ENCODE data around the gene ALOX5. TPM values are rescaled to one million over a fixed set of nuclear protein-coding genes. Genes with fewer than 3 reads are reported as not detected.
"Not testable (repeated sequence)": the region's sequence is repeated elsewhere in the genome, so short reads cannot be mapped to it uniquely, and the experiment has no call there.

The ALOX5 gene
- total and polyA plus RNA-seq, 2 donors: 25.7 to 52.5 TPM

DNA sequence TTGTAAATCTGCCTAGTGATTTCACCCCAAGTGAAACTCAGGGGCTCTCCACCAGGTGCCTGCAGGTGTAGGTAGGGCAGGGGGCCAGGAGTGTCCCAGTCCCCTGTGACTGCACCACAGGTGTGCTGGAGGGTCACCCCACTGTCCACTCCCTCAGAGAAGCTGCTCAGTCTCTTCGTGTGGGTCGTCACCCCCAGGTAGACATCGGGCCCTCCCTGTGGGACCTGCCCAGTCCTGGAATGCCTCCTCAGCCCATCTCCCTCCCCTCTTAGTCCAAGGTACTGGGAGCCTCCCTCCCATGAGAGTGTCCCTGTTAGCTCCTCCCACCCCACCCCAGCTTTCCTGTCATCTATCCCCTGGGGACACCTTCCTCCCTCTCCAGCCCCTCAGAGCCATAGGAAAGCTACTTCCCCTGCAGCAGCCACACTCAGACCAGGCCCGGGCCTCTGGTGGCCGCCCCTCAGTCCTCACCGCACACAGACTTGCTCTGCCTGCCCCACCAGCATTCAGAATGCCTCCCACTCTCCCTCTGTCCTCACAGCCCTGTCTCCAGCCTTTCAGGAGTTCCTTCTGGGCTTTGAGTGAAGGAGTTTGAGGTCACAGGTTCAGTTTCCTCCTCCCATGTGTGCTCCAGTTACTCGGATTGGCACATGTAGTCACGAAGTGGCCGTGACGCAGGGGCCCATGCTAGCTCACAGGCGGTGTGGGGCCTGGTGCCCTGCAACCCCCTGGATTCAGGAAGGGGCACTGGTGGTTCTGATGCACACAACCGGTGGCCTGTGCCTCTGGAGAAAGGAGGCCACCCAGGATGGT lies 5.1 kb downstream of the ALOX5 start:
- no peak overlapping the region for H3K4me3 ChIP-seq (ENCODE audit: low read depth, low read length)
- H3K36me3 ChIP-seq (ENCODE audit: insufficient read depth): peaks cover 2% of the 10 kb centered on the region
- no peak for DNase-seq (ENCODE audit: extremely low spot score)
- H3K27ac ChIP-seq (ENCODE audit: low read depth): no peak overlapping the region
- H3K4me1 ChIP-seq (ENCODE audit: insufficient read depth): peaks cover 3% of the 10 kb centered on the region
- WGBS: 72% methylated on average over 12 of the region's 12 CpGs

DNA sequence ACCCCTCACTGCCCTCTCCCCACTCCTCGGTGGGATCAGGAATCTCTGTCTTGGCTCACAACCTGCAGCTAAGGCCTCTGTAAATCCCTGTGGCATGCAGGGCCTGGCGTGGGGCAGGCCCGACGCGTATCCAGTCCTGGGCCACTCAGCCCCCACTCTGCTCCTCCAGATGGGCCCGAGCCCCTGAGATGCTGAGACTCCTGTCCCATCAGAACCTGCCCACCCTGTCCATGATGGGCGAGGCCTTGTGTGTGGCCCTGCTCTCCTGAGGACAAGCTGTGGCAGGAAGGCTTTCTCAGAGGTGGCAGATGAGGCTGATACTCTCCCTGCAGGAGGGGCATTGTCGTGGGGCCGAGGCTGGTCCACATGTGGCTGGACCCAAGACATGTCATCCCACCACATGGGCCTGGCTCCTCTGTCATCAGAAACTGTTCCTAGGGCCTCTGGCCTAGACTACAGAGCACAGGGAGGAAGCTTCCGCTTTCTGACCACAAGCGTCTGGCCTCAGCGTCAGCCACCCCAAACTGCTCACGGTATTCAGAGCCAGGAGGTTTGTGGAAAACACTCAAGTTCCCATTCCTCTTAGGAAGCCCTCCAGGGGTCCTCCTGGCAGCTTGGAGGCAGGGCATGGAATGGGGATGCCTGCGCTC lies 6.0 kb downstream of the ALOX5 start:
- H3K4me3 ChIP-seq (ENCODE audit: low read depth, low read length): no peak overlapping the region
- WGBS: 71% methylated on average over 14 of the region's 14 CpGs
- peaks cover 2% of the 10 kb centered on the region for H3K36me3 ChIP-seq (ENCODE audit: insufficient read depth)
- H3K4me1 ChIP-seq (ENCODE audit: insufficient read depth): no peaks in the 10 kb centered on the region
- DNase-seq (ENCODE audit: extremely low spot score): no peak
- no peak overlapping the region for H3K27ac ChIP-seq (ENCODE audit: low read depth)

DNA sequence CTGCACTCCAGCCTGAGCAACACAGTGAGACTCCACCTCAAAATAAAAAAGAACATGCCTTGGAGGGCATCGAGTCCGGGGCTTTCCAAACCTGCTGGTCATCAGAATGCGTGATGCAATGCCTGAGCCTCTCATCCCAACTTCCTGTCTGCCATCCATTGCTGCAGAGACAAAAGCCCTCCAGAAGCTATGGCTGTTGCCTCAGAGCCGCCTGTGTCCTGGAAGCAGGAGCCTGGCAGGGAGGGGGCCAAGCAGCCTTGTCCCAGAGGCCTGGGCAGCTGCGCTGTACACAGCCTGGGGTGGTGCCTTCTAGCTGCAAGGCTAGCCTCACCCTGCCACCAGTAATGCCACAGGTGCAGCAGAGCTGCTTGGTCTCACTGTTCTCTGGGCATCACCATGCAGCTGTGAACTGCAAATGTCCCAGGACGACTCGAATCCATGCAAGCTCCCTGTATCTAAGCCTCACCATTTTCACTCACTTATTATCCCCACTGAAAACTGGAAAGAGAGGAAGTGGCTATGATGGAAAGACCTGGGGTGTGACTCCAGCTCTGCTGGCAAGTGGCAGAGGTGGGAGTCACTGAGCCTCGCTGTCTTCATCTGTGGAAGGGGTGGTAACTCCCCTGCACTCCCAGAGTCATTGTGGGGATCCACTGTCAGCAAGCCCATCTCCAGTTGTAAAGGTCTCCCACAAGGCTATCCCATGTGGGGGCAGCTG lies 7.0 kb downstream of the ALOX5 start:
- WGBS: 75% methylated on average over 8 of the region's 8 CpGs
- DNase-seq (ENCODE audit: extremely low spot score): no peak

DNA sequence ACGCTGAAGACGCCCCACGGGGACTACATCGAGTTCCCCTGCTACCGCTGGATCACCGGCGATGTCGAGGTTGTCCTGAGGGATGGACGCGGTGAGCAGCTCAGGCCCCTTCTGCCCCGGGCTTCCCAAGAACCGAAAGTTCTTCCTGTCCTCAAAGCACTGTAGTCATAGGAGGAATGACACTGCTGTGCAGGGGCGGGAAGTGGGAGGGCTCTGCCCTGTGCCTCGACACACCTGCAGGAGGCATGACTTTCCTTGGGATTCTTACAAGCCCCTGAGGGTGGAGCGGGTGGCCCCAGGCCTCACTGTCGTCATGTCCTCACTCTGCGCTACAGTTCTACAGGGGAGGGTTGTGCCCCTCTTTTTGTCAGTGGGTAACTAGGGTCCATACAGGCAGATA lies 8.6 kb downstream of the ALOX5 start:
- no peak for DNase-seq (ENCODE audit: extremely low spot score)
- H3K27ac ChIP-seq (ENCODE audit: low read depth): no peak overlapping the region
- H3K36me3 ChIP-seq (ENCODE audit: insufficient read depth): peaks cover 2% of the 10 kb centered on the region
- no peaks in the 10 kb centered on the region for H3K4me1 ChIP-seq (ENCODE audit: insufficient read depth)
- no peak overlapping the region for H3K4me3 ChIP-seq (ENCODE audit: low read depth, low read length)
- 89% methylated on average over 17 of the region's 17 CpGs for WGBS

More for the DNA sequence above, 7.0 kb downstream of the ALOX5 start:
- H3K27ac ChIP-seq (ENCODE audit: low read depth): no peak overlapping the region
- peaks cover 2% of the 10 kb centered on the region for H3K36me3 ChIP-seq (ENCODE audit: insufficient read depth)
- H3K4me1 ChIP-seq (ENCODE audit: insufficient read depth): no peaks in the 10 kb centered on the region
- H3K4me3 ChIP-seq (ENCODE audit: low read depth, low read length): no peak overlapping the region

DNA sequence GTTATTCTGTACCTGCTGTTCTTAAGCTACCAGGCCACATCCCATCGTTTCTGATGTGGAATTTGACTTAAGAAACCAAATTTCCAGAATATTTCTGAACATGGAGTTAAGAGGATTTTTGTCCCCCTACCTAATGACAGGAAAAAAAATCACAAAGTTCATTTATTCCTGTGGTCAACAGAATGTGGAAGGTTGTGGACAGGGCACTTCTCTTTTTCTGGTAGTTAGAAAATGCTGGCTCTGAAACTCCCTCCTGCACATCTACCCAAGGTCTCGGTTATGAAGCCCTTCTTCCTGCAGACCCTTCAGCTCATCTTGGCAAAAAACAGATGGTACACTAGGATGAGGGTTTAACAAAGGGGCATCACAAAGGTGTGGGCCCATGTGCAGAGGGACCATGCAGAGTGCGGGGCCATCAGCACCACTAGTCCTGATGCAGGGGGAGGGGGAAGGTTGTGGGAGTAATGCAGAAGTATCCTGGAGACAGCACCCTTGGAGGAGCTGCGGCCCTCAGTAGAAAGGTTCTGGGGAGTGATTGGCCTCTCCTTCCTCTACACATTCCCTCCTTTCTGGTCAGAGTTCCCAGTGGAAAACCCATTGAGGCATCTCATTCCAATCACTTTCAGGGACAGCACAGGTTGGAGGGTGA lies 9.8 kb downstream of the ALOX5 start:
- Histone ChIP-seq H3K27ac (ENCODE audit: low read depth) (no peak overlapping the region), H3K4me1 (ENCODE audit: insufficient read depth) (no peaks in the 10 kb centered on the region), H3K4me3 (ENCODE audit: low read depth, low read length) (no peak overlapping the region), H3K36me3 (ENCODE audit: insufficient read depth) (peaks cover 2% of the 10 kb centered on the region)
- 75% methylated on average over 4 of the region's 4 CpGs for WGBS
- DNase-seq (ENCODE audit: extremely low spot score): no peak

DNA sequence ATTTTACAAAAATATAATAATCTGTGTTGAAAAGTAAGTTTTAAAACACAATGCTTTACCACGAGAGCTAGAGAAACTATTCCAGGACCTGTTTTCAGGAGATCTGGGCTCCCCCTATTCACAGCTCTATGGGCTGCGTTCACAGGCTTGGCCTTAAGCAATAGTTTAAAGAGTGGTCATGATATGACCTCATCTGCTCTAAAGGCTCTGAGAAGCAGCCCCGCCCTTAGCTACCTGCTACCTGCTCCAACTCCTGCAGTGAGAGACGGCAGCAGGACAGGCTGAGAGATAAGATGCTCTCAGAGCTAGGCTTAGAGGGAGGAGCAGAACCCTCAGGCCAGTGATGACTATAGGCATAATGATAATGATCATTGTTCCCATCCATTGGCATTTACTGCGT lies 12.6 kb downstream of the ALOX5 start:
- no peak for DNase-seq (ENCODE audit: extremely low spot score)
- H3K4me3 ChIP-seq (ENCODE audit: low read depth, low read length): no peak overlapping the region
- WGBS: 80% methylated on average over 5 of the region's 5 CpGs

DNA sequence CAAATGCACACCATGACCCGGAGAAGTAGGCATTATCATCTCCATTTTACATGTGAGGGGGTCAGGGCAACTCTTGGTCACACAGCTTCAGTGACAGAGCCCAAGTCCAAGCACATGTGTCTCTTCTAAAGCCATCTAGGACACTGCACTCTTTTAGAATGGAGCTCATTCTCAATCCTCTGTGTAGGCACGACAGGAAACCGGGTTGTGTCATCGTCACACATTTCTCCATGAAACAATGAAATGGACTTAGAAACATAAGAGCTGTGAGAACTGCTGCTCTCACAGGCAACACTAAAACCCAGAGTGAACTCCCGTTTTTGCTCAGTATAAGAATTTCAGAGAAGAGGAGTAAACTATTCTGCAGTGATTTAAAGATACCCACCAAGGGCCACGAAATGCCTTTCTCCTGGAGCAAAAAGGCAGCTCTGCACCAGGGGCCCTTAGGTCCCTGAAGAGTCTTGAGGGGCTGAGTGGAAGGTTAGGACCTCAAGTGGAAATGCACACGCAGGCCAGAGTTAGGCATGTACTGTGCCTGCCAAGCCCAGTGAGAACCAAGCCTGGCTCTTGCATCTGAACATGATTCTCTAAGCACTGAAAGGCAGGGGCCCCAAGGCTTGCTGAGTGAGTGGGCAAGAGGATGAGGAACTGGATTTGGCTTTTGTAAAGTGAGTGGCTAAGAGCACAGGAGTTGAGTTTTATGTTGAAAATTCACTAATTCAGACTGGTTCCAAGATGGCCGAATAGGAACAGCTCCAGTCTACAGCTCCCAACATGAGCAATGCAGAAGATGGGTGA lies 13.3 kb downstream of the ALOX5 start:
- no peak for DNase-seq (ENCODE audit: extremely low spot score)
- no peaks in the 10 kb centered on the region for H3K4me1 ChIP-seq (ENCODE audit: insufficient read depth)
- H3K27ac ChIP-seq (ENCODE audit: low read depth): no peak overlapping the region
- peaks cover 2% of the 10 kb centered on the region for H3K36me3 ChIP-seq (ENCODE audit: insufficient read depth)
- no peak overlapping the region for H3K4me3 ChIP-seq (ENCODE audit: low read depth, low read length)
- 84% methylated on average over 8 of the region's 8 CpGs for WGBS

More for the DNA sequence above, 12.6 kb downstream of the ALOX5 start:
- Histone ChIP-seq H3K27ac (ENCODE audit: low read depth) (no peak overlapping the region), H3K4me1 (ENCODE audit: insufficient read depth) (no peaks in the 10 kb centered on the region), H3K36me3 (ENCODE audit: insufficient read depth) (peaks cover 2% of the 10 kb centered on the region)

DNA sequence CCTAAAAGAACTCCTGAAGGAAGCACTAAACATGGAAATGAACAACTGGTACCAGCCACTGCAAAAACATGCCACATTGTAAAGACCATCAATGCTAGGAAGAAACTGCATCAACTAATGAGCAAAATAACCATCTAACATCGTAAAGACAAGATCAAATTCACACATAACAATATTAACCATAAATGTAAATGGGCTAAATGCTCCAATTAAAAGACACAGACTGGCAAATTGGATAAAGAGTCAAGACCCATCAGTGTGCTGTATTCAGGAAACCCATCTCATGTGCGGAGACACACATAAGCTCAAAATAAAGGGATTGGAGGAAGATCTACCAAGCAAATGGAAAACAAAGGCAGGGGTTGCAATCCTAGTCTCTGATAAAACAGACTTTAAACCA lies 15.7 kb downstream of the ALOX5 start:
- not testable (repeated sequence) for H3K27ac ChIP-seq (ENCODE audit: low read depth); H3K4me1 ChIP-seq (ENCODE audit: insufficient read depth); H3K36me3 ChIP-seq (ENCODE audit: insufficient read depth); DNase-seq (ENCODE audit: extremely low spot score); H3K4me3 ChIP-seq (ENCODE audit: low read depth, low read length)
- WGBS: 85% methylated on average over 2 of the region's 2 CpGs

DNA sequence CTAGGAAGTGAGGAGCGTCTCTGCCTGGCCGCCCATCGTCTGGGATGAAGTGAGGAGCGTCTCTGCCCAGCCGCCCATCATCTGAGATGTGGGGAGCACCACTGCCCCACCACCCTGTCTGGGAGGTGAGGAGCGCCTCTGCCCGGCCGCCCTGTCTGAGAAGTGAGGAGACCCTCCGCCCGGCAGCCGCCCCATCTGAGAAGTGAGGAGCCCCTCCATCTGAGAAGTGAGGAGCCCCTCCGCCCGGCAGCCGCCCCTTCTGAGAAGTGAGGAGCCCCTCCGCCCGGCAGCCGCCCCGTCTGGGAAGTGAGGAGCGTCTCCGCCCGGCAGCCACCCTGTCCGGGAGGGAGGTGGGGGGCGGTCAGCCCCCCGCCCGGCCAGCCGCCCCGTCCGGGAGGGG lies 17.6 kb downstream of the ALOX5 start:
- not testable (repeated sequence) for H3K4me3 ChIP-seq (ENCODE audit: low read depth, low read length); H3K27ac ChIP-seq (ENCODE audit: low read depth); H3K36me3 ChIP-seq (ENCODE audit: insufficient read depth); DNase-seq (ENCODE audit: extremely low spot score); H3K4me1 ChIP-seq (ENCODE audit: insufficient read depth)
- WGBS: 93% methylated on average over 28 of the region's 28 CpGs

DNA sequence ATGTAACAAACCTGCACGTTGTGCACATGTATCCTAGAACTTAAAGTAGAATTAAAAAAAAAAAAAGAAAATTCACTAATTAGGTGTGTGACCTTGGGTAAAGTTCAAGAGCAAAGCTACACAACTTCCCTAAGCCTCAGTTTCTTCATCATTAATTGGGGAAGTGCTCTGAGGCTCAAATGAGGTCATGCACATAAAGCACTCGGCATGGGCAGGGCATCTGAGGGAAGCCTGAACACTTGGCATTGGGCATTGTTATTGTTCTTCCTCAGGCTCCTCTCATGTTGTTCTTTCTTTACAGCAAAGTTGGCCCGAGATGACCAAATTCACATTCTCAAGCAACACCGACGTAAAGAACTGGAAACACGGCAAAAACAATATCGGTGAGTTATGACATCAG lies 21.5 kb downstream of the ALOX5 start:
- no peaks in the 10 kb centered on the region for H3K36me3 ChIP-seq (ENCODE audit: insufficient read depth)
- 94% methylated on average over 7 of the region's 7 CpGs for WGBS
- no peak for DNase-seq (ENCODE audit: extremely low spot score)
- no peaks in the 10 kb centered on the region for H3K4me1 ChIP-seq (ENCODE audit: insufficient read depth)
- H3K27ac ChIP-seq (ENCODE audit: low read depth): no peak overlapping the region
- H3K4me3 ChIP-seq (ENCODE audit: low read depth, low read length): no peak overlapping the region

DNA sequence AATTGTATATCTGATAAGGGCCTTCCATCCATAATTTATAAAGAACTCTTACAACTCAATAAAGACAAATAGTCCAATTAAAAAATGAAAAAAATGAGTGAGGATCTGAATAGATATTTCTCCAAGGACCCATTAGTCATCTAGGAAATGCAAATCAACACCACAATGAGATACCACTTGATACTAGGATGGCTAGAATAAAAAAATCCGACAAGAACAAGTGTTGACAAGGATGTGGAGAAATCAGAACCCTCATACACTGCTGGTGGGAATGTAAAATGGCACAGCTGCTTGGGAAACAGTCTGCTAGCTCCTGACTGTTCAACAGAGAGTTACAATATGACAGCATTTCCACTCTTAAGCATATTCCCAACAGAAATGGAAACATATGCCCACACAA lies 24.6 kb downstream of the ALOX5 start:
- Histone ChIP-seq H3K27ac (ENCODE audit: low read depth) (no peak overlapping the region), H3K4me3 (ENCODE audit: low read depth, low read length) (no peak overlapping the region), H3K4me1 (ENCODE audit: insufficient read depth) (no peaks in the 10 kb centered on the region), H3K36me3 (ENCODE audit: insufficient read depth) (no peaks in the 10 kb centered on the region)
- no peak for DNase-seq (ENCODE audit: extremely low spot score)
- WGBS: 58% methylated on average over 1 of the region's 1 CpG

DNA sequence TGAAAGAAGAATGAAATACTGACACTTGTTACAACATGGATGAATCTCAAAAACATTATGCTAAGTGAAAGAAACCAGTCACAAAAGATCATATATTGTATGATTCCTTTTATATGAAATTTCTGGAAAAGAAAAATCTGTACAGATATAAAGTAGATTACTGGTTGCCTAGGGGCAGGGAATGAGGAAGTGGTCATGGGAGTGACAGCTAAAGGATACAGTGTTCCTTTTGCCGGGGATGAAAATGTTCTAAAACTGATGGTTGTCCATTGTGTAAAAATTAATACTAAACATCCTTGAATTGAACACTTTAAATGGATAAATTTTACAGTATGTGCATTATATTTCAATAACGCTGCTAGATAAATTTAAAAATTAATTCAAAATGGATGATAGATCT lies 25.1 kb downstream of the ALOX5 start:
- Histone ChIP-seq H3K27ac (ENCODE audit: low read depth) (no peak overlapping the region), H3K4me1 (ENCODE audit: insufficient read depth) (no peaks in the 10 kb centered on the region), H3K36me3 (ENCODE audit: insufficient read depth) (no peaks in the 10 kb centered on the region), H3K4me3 (ENCODE audit: low read depth, low read length) (no peak overlapping the region)
- no peak for DNase-seq (ENCODE audit: extremely low spot score)
- WGBS: 82% methylated on average over 2 of the region's 2 CpGs

DNA sequence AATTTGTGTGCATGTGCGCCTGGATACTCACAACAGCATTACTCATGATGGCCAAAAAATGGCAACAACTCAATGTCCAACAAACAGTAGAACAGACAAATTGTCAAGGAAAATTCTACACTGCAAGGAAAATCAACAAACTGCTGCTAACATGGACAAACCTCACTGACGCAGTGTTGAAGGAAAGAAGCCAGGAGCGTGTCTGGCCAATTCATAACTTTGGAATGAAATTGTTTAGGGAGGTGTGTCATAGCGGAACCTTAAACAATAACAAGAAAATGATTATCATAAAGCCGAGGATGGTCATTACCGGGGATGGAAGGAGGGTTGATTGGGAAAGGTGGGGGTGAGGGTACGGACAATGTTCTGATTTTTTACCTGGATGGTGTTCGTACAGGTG lies 29.1 kb downstream of the ALOX5 start:
- no peak for DNase-seq (ENCODE audit: extremely low spot score)
- 73% methylated on average over 8 of the region's 8 CpGs for WGBS
- H3K4me1 ChIP-seq (ENCODE audit: insufficient read depth): no peaks in the 10 kb centered on the region
- no peaks in the 10 kb centered on the region for H3K36me3 ChIP-seq (ENCODE audit: insufficient read depth)
- no peak overlapping the region for H3K27ac ChIP-seq (ENCODE audit: low read depth)
- no peak overlapping the region for H3K4me3 ChIP-seq (ENCODE audit: low read depth, low read length)

Measured in urinary bladder (tissue), 4 donors.